ENCODE measurements around the gene EHF. TPM values are rescaled to one million over a fixed set of nuclear protein-coding genes. Genes with fewer than 3 reads are reported as not detected.
A peak's percentile ranks its signal among the peaks of the same experiment; 100 is the strongest.

The EHF gene
- total RNA-seq, 2 donors from 2014 or later, result 21.4 to 40.5 TPM

DNA sequence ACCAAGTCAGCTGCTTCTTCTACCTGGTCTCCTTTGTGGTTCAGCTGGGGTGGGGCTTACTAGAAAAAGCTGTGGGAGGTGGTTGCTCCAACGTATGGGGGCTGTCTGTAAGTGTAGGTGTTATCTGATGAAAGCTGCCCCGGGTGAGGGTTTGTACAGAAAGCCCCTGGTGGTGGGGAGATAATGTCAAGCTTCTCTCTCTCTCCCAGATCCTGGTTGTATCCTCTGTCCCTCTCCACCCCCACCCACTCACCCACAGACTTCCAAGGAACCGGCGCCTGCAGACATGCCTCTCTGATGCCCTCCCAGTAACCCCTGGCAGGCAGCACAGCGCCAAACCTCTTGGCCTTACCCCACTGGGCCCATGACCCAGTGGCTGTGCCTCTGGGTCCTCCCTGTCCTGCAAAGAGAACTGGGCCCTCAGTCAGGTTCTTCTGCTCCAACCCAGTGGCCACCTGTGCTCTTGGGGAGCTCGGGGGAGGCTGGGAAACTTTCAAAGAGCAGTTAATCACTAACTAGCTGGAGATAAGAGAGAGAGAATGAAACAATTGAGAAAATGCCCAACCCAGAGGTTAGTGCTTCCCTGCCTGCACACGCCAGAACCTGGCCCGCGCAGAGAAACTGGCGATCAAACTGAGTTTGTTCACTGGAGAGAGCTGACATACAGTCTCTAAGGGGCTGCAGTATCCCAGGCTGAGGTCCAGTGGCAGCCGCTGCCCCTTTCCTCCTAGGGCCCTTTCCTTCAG is 20.4 kb upstream of the EHF start:
- peak; percentile 74 to 90 (median 85) for DNase-seq
- H3K27ac ChIP-seq, result peak overlapping the region; percentile 87 to 95 (median 92)
- 17% methylated on average over 10 to 11 of the region's 11 CpGs for WGBS, 2 donors

DNA sequence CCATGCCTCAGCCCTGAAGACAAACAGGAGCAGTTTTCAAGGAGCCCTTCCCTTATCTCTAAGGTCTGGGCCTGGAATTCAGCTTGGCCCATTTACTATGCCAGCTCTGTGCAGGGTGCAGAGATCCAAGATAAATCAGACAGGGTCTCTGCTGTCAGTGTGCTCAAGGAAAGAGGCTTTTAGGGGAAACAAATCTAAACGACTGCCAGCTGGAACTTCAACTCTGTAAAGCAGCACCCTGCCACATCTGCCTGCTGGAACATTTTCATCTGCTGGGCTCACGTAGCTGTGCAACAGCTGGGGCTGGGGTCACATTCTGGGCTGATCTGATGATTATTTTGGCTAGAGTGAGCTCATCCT is 19.8 kb upstream of the EHF start:
- TF ChIP-seq, protein P1, sequence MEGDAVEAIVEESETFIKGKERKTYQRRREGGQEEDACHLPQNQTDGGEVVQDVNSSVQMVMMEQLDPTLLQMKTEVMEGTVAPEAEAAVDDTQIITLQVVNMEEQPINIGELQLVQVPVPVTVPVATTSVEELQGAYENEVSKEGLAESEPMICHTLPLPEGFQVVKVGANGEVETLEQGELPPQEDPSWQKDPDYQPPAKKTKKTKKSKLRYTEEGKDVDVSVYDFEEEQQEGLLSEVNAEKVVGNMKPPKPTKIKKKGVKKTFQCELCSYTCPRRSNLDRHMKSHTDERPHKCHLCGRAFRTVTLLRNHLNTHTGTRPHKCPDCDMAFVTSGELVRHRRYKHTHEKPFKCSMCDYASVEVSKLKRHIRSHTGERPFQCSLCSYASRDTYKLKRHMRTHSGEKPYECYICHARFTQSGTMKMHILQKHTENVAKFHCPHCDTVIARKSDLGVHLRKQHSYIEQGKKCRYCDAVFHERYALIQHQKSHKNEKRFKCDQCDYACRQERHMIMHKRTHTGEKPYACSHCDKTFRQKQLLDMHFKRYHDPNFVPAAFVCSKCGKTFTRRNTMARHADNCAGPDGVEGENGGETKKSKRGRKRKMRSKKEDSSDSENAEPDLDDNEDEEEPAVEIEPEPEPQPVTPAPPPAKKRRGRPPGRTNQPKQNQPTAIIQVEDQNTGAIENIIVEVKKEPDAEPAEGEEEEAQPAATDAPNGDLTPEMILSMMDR (IDR thresholded peaks at IDR 0.05), result no peak
- no peak for TF ChIP-seq POLR2A (IDR thresholded peaks at IDR 0.05)
- Histone ChIP-seq H3K4me3 (no peak overlapping the region), H3K4me1 (peaks cover 77% of the 10 kb centered on the region), H3K9me3 (no peaks in the 10 kb centered on the region), H3K27me3 (no peaks in the 10 kb centered on the region), H3K27ac (peak overlapping the region; percentile 87 to 95 (median 92)), H3K36me3 (replicated peaks in 1 of 2; ENCODE audit: insufficient read depth in 1 of 2, low read depth in 2 of 2) (no peaks in the 10 kb centered on the region)
- peak; percentile 30 for ATAC-seq
- intact Hi-C loops (cut with DNase I), result no loop called here
- WGBS, 2 donors, result 0 to 7% methylated on average over 2 of the region's 2 CpGs
- DNase-seq, result peak in 2 of 4 donors; percentile 31 to 48

More for the DNA sequence above, 20.4 kb upstream of the EHF start:
- TF ChIP-seq, protein P1 (IDR thresholded peaks at IDR 0.05), result peak in 1 of 7 experiments; percentile 9
- peak in 2 of 3 donors; percentile 75 to 81 for TF ChIP-seq POLR2A (IDR thresholded peaks at IDR 0.05)
- intact Hi-C loops (cut with DNase I), result no loop called here
- Histone ChIP-seq H3K9me3 (no peaks in the 10 kb centered on the region), H3K4me3 (no peak overlapping the region), H3K27me3 (no peaks in the 10 kb centered on the region), H3K36me3 (replicated peaks in 1 of 2; ENCODE audit: insufficient read depth in 1 of 2, low read depth in 2 of 2) (no peaks in the 10 kb centered on the region), H3K4me1 (peaks cover 78% of the 10 kb centered on the region)
- peak; percentile 90 for ATAC-seq

DNA sequence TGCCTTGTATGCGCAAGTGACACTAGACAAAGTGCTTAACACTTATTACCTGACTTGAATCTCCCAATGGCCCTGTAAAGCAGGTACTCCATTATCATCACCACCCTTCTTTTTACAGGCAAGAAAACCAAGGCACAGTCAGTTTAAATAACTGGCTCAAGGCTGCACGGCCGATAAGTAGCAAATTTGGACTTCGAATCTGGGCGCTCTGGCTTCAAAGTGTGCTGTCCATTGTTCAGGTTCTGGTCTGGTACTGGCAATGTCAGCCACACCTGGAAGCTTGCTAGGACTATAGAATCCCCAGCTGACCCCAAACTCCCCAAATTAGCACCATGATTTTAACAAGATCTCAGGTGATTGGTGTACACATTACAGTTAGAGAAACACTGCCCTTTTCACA is 19.3 kb upstream of the EHF start:
- Histone ChIP-seq H3K4me3 (no peak overlapping the region), H3K27ac (peak overlapping the region; percentile 87 to 95 (median 92)), H3K4me1 (peaks cover 75% of the 10 kb centered on the region), H3K36me3 (replicated peaks in 1 of 2; ENCODE audit: insufficient read depth in 1 of 2, low read depth in 2 of 2) (no peaks in the 10 kb centered on the region), H3K27me3 (no peaks in the 10 kb centered on the region), H3K9me3 (no peaks in the 10 kb centered on the region)
- 20 to 36% methylated on average over 5 of the region's 5 CpGs for WGBS, 2 donors
- ATAC-seq, result no peak
- TF ChIP-seq, protein P1 (IDR thresholded peaks at IDR 0.05), result no peak
- TF ChIP-seq POLR2A (IDR thresholded peaks at IDR 0.05), result no peak
- peak in 2 of 4 donors; percentile 55 to 63 for DNase-seq
- intact Hi-C loops (cut with DNase I), result no loop called here

DNA sequence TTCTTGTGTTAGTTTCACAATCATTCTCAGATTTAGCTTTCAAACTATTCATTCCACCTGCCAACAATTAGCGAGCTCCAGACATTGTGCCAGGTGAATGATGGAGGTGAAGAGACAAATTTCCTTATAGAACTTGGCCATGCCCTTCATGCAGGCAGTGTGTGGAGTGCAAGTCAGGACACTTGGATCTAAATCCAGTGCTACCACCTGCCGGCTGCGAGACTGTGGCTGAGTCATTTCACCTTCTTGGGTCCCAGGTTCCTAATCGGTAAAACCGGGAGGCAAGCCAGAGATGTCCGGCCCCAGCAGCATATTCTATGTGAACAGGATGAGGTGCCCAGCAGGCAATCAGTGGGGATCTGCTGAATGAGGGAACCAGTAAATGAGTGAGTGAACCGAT is 18.6 kb upstream of the EHF start:
- ATAC-seq, result peak; percentile 40
- peak overlapping the region; percentile 39 to 95 (median 90) for H3K27ac ChIP-seq

More for the DNA sequence above, 18.6 kb upstream of the EHF start:
- H3K4me3 ChIP-seq, result no peak overlapping the region
- WGBS, 2 donors, result 25 to 30% methylated on average over 7 of the region's 7 CpGs
- H3K4me1 ChIP-seq, result peaks cover 69% of the 10 kb centered on the region
- peak; percentile 60 to 74 (median 66) for DNase-seq
- no peaks in the 10 kb centered on the region for H3K27me3 ChIP-seq
- H3K9me3 ChIP-seq, result no peaks in the 10 kb centered on the region
- intact Hi-C loops (cut with DNase I), result no loop called here
- TF ChIP-seq, protein P1 (IDR thresholded peaks at IDR 0.05), result no peak
- TF ChIP-seq POLR2A (IDR thresholded peaks at IDR 0.05), result no peak
- no peaks in the 10 kb centered on the region for H3K36me3 ChIP-seq (replicated peaks in 1 of 2; ENCODE audit: insufficient read depth in 1 of 2, low read depth in 2 of 2)

Measured in body of pancreas (tissue), 4 donors.